Measurements from ENCODE around the gene FYN. TPM values are rescaled to one million over a fixed set of nuclear protein-coding genes. Genes with fewer than 3 reads are reported as not detected.

The FYN gene
- total and polyA plus RNA-seq, 10 of the 15 experiments (the other 5 are each of a cell fraction or from before 2014, with no cell fraction given): 51.4 to 247 (median 138) TPM

DNA sequence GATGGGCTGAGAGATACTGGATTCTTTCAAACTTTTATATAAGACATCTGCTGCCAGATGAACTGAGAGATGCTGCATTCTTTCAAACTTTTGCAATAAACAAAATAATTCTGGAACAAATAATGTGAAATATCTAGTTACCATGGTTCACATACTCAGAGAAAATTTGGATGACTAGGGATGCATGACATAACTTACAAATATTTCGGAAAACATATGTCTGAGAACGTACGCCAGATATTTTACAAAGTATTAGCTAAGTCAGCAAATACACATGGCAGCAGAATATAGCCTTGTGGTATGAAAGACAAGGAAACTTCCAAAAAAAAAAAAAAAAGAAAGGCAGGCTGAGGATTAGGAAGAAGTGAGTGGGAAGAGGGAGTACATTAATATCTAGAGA, 154.3 kb downstream of the FYN start (continued):
- TF ChIP-seq, protein P1, sequence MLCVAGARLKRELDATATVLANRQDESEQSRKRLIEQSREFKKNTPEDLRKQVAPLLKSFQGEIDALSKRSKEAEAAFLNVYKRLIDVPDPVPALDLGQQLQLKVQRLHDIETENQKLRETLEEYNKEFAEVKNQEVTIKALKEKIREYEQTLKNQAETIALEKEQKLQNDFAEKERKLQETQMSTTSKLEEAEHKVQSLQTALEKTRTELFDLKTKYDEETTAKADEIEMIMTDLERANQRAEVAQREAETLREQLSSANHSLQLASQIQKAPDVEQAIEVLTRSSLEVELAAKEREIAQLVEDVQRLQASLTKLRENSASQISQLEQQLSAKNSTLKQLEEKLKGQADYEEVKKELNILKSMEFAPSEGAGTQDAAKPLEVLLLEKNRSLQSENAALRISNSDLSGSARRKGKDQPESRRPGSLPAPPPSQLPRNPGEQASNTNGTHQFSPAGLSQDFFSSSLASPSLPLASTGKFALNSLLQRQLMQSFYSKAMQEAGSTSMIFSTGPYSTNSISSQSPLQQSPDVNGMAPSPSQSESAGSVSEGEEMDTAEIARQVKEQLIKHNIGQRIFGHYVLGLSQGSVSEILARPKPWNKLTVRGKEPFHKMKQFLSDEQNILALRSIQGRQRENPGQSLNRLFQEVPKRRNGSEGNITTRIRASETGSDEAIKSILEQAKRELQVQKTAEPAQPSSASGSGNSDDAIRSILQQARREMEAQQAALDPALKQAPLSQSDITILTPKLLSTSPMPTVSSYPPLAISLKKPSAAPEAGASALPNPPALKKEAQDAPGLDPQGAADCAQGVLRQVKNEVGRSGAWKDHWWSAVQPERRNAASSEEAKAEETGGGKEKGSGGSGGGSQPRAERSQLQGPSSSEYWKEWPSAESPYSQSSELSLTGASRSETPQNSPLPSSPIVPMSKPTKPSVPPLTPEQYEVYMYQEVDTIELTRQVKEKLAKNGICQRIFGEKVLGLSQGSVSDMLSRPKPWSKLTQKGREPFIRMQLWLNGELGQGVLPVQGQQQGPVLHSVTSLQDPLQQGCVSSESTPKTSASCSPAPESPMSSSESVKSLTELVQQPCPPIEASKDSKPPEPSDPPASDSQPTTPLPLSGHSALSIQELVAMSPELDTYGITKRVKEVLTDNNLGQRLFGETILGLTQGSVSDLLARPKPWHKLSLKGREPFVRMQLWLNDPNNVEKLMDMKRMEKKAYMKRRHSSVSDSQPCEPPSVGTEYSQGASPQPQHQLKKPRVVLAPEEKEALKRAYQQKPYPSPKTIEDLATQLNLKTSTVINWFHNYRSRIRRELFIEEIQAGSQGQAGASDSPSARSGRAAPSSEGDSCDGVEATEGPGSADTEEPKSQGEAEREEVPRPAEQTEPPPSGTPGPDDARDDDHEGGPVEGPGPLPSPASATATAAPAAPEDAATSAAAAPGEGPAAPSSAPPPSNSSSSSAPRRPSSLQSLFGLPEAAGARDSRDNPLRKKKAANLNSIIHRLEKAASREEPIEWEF (IDR thresholded peaks at IDR 0.05; ENCODE audit: insufficient replicate concordance, low read depth, low read length): no peak
- TF ChIP-seq, protein P2, sequence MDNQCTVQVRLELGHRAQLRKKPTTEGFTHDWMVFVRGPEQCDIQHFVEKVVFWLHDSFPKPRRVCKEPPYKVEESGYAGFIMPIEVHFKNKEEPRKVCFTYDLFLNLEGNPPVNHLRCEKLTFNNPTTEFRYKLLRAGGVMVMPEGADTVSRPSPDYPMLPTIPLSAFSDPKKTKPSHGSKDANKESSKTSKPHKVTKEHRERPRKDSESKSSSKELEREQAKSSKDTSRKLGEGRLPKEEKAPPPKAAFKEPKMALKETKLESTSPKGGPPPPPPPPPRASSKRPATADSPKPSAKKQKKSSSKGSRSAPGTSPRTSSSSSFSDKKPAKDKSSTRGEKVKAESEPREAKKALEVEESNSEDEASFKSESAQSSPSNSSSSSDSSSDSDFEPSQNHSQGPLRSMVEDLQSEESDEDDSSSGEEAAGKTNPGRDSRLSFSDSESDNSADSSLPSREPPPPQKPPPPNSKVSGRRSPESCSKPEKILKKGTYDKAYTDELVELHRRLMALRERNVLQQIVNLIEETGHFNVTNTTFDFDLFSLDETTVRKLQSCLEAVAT (IDR thresholded peaks at IDR 0.05): no peak
- TF ChIP-seq MTA3 (IDR thresholded peaks at IDR 0.05; ENCODE audit: borderline replicate concordance, low read length) (no peak), POLR2AphosphoS2 (IDR thresholded peaks at IDR 0.05; ENCODE audit: low read depth, low read length) (no peak), CREB1 (IDR thresholded peaks at IDR 0.05; ENCODE audit: low read depth) (no peak), STAT3 (IDR thresholded peaks at IDR 0.05; ENCODE audit: low read depth, low read length) (no peak), RUNX3 (IDR thresholded peaks at IDR 0.05; ENCODE audit: low read length) (no peak), EGR1 (IDR thresholded peaks at IDR 0.05; ENCODE audit: borderline replicate concordance in 1 of 2, low read depth in 2 of 2, low read length in 2 of 2) (no peak), IKZF2 (IDR thresholded peaks at IDR 0.05) (no peak)
- TF ChIP-seq, protein P3, sequence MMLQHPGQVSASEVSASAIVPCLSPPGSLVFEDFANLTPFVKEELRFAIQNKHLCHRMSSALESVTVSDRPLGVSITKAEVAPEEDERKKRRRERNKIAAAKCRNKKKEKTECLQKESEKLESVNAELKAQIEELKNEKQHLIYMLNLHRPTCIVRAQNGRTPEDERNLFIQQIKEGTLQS (IDR thresholded peaks at IDR 0.05; ENCODE audit: borderline replicate concordance, extremely low read depth, low read depth, low read length): no peak
